ENCODE results near the gene LINC00237.

GRCh38 chr20:21067255-21067654 lies 38.9 kb downstream of the LINC00237 start:
- no peak for TF ChIP-seq FOXM1 (IDR thresholded peaks at IDR 0.05; ENCODE audit: borderline replicate concordance)
- TF ChIP-seq PKNOX1 (IDR thresholded peaks at IDR 0.05), result no peak
- TF ChIP-seq BHLHE40 (IDR thresholded peaks at IDR 0.05; ENCODE audit: borderline replicate concordance), result no peak
- TF ChIP-seq ELF4 (IDR thresholded peaks at IDR 0.05), result no peak

Measured in HEK293T (cell line).